ENCODE data around the gene C8A.

DNA sequence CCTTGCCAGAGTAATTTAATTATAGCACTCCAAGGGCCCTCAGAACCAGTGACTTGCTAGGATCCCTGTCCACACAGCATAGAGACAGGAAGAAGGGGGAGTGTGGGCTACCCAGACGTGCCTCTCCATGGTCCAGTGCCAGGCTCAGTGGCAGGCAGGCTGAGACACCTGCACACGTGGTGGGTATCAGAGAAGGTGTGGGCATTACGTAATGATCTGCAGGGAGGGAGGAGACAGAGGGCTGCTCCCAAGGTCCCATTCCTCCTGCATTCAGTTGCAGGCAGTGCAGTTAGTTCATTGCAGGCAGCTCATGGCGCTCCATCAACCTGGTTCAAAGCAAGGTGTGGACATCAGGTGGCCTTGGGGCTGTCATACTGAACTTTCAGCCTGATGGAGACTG, 61.4 kb downstream of the C8A start:
- TF ChIP-seq EZH2 (IDR thresholded peaks at IDR 0.05; ENCODE audit: low read depth) = no peak
- TF ChIP-seq, protein P1, sequence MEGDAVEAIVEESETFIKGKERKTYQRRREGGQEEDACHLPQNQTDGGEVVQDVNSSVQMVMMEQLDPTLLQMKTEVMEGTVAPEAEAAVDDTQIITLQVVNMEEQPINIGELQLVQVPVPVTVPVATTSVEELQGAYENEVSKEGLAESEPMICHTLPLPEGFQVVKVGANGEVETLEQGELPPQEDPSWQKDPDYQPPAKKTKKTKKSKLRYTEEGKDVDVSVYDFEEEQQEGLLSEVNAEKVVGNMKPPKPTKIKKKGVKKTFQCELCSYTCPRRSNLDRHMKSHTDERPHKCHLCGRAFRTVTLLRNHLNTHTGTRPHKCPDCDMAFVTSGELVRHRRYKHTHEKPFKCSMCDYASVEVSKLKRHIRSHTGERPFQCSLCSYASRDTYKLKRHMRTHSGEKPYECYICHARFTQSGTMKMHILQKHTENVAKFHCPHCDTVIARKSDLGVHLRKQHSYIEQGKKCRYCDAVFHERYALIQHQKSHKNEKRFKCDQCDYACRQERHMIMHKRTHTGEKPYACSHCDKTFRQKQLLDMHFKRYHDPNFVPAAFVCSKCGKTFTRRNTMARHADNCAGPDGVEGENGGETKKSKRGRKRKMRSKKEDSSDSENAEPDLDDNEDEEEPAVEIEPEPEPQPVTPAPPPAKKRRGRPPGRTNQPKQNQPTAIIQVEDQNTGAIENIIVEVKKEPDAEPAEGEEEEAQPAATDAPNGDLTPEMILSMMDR (conservative IDR thresholded peaks at IDR 0.05) = no peak
